SK-N-SH (cell line): ENCODE data around the gene RNF223. TPM values are rescaled to one million over a fixed set of nuclear protein-coding genes. Genes with fewer than 3 reads are reported as not detected.

Experiments
- CTCF ChIA-PET: fragments of 300-600, 350-600 bp; formaldehyde crosslinking; extraction: SDS; loops from one replicate; lab custom pipeline; 2021; lab: Yijun Ruan, JAX
- POLR2A ChIA-PET: fragments of 350-600 bp; sonication (Branson Sonifier 250); formaldehyde crosslinking; extraction: SDS; loops from one replicate; lab custom pipeline; 2020; ENCODE audit warnings: antibody characterized with exemption, inconsistent platforms; lab: Yijun Ruan, JAX
- DNase-seq: peaks from one replicate; pipeline ENCODE4 v3.0.0; 2012
- H2AFZ ChIP-seq: fragments of 200-600 bp; sonication (generic); 2 replicates; pipeline ENCODE4 v1.8.1; 2016; ENCODE audit warnings: antibody characterized with exemption, mild to moderate bottlenecking, low read depth
- H3F3A ChIP-seq: fragments of 200-600 bp; sonication (generic); replicated peaks from 2 replicates; pipeline ENCODE3; 2016; ENCODE audit warnings: antibody characterized with exemption, mild to moderate bottlenecking; ENCODE audit not compliant: insufficient read depth
- H3K27ac ChIP-seq, 2 experiments: fragments of 200-500 bp in 1 of 2; fragments of 200-600 bp in 1 of 2; sonication (Bioruptor generic) in 1 of 2; sonication (generic), shearing (Covaris generic) in 1 of 2; 2 replicates each; pipeline versions ENCODE4 v1.5.1 to v1.6.1; 2014 to 2016; ENCODE audit warnings: low read depth in 2 of 2, inconsistent platforms in 1 of 2, low read length in 1 of 2, mild to moderate bottlenecking in 1 of 2, mixed read lengths in 1 of 2
- H3K27me3 ChIP-seq: fragments of 200-600 bp; sonication (generic), shearing (Covaris generic); 2 replicates; pipeline ENCODE4 v1.6.1; 2016; ENCODE audit warnings: mixed run types; ENCODE audit not compliant: insufficient read depth
- H3K36me3 ChIP-seq, 2 experiments: fragments of 200-500 bp in 1 of 2; fragments of 200-600 bp in 1 of 2; sonication (Bioruptor generic) in 1 of 2; sonication (generic) in 1 of 2; replicated peaks in 1 of 2; 2 replicates each; pipeline versions ENCODE3 to v1.5.1; 2014 to 2016; ENCODE audit warnings: low read length in 1 of 2, mild to moderate bottlenecking in 1 of 2; ENCODE audit not compliant: insufficient read depth in 2 of 2, control insufficient read depth in 1 of 2
- H3K4me1 ChIP-seq, 2 experiments: fragments of 200-500 bp in 1 of 2; fragments of 200-600 bp in 1 of 2; sonication (Bioruptor generic) in 1 of 2; sonication (generic), shearing (Covaris generic) in 1 of 2; 2 replicates each; pipeline versions ENCODE4 v1.5.1 to v1.6.1; 2014 to 2016; ENCODE audit warnings: low read depth in 1 of 2, low read length in 1 of 2, mixed run types in 1 of 2; ENCODE audit not compliant: insufficient read depth in 2 of 2, control insufficient read depth in 1 of 2
- H3K4me2 ChIP-seq: fragments of 200-600 bp; sonication (generic), shearing (Covaris generic); 2 replicates; pipeline ENCODE4 v1.6.1; 2017; ENCODE audit warnings: mixed run types
- H3K4me3 ChIP-seq, 2 experiments: fragments of 200-500 bp in 1 of 2; fragments of 200-600 bp in 1 of 2; sonication (Bioruptor generic) in 1 of 2; sonication (generic), shearing (Covaris generic) in 1 of 2; 2 replicates each; pipeline versions ENCODE4 v1.5.1 to v1.8.1; 2014 to 2016; ENCODE audit warnings: low read depth in 2 of 2, inconsistent platforms in 1 of 2, low read length in 1 of 2, mild to moderate bottlenecking in 1 of 2, mixed read lengths in 1 of 2, moderate library complexity in 1 of 2
- H3K79me2 ChIP-seq: fragments of 200-600 bp; sonication (generic); 2 replicates; pipeline ENCODE4 v1.8.1; 2017; ENCODE audit warnings: mild to moderate bottlenecking; ENCODE audit not compliant: insufficient read depth
- H3K9ac ChIP-seq: fragments of 200-600 bp; sonication (generic); 2 replicates; pipeline ENCODE4 v1.6.1; 2017; ENCODE audit warnings: mixed run types
- H3K9me2 ChIP-seq: fragments of 200-600 bp; sonication (generic); 2 replicates; pipeline ENCODE4 v1.6.1; 2017; ENCODE audit warnings: mixed run types
- H3K9me3 ChIP-seq: fragments of 200-600 bp; sonication (generic); 2 replicates; pipeline ENCODE4 v1.6.1; 2017; ENCODE audit warnings: mixed run types, mild to moderate bottlenecking, moderate library complexity
- H4K20me1 ChIP-seq: fragments of 200-600 bp; sonication (generic); 2 replicates; pipeline ENCODE4 v1.6.1; 2017; ENCODE audit warnings: mild to moderate bottlenecking, mixed run types; ENCODE audit not compliant: insufficient read depth
- FOSL2 ChIP-seq: IDR thresholded peaks from 2 replicates; pipeline ENCODE4 v1.4.0; 2012; ENCODE audit warnings: low read depth, mild to moderate bottlenecking, moderate library complexity, borderline replicate concordance
- GABPA ChIP-seq: IDR thresholded peaks from 2 replicates; pipeline ENCODE4 v1.4.0; 2012; ENCODE audit warnings: low read depth, mild to moderate bottlenecking
- GATA2 ChIP-seq: sonication (generic); formaldehyde crosslinking; IDR thresholded peaks from 2 replicates; pipeline ENCODE4 v1.5.0; 2020; ENCODE audit warnings: mild to moderate bottlenecking, missing genetic modification reagents
- NRF1 ChIP-seq: IDR thresholded peaks from 2 replicates; pipeline ENCODE4 v1.6.1; 2012; ENCODE audit warnings: low read depth, mild to moderate bottlenecking, low read length
- WGBS: methylation state at CpG from one replicate; pipeline ENCODE4 v1.1.6; 2017; ENCODE audit warnings: low lambda C conversion rate; 5-methylcytosine and 5-hydroxymethylcytosine counted together
- polyA plus RNA-seq, 3 experiments: library from polyadenylated mRNA; depleted of rRNA; stranded (reverse); fragments of >200 nt; gene quantifications; 2 replicates each; pipeline ENCODE4 v1.2.3, GENCODE V29; 2012
- TF ChIP-seq, protein P1 (sequence below): IDR thresholded peaks from 2 replicates; pipeline ENCODE4 v1.6.1; 2012; ENCODE audit warnings: mild to moderate bottlenecking, low read depth, low read length, moderate library complexity
- TF ChIP-seq, protein P2 (sequence below): IDR thresholded peaks from 2 replicates; pipeline ENCODE4 v1.4.0; 2012; ENCODE audit warnings: low read depth, borderline replicate concordance
- TF ChIP-seq, protein P3 (sequence below): IDR thresholded peaks from 2 replicates; pipeline ENCODE4 v1.4.0; 2012; ENCODE audit warnings: low read depth

RNF223 gene
- polyA plus RNA-seq, 1 of the 3 experiments (the other 2 are of a cell fraction) = not detected

DNA sequence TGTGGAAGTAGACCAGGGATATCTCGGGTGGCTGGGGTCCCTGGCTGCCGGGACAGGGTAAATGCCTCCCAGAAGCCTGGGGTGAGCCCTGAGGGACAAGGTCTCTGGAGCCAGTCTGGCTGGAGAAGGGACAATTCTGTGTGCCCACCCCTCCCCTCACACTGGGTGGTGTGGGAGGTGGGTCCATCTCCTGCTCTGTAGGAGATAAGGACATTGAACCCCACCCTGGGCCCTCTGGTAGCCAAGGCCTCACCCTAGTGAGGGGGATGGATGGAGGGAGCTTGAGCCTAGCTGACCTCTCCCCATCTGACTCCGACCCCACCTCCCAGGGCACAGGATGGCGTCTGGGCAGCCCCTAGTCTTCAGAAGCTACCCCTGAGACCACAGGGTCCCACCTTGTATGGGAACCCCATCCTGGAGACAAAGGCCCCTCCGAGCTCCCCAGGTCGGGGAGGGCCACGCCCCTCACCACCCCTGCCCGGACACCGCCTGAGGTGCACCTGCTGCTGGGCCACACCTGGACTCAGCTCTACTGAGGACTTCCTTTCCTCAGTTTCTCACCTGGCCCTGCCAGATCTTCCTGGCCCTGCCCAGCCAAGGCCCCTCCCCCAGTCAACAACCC lies 49.8 kb downstream of the RNF223 start (continued):
- TF ChIP-seq, protein P1, sequence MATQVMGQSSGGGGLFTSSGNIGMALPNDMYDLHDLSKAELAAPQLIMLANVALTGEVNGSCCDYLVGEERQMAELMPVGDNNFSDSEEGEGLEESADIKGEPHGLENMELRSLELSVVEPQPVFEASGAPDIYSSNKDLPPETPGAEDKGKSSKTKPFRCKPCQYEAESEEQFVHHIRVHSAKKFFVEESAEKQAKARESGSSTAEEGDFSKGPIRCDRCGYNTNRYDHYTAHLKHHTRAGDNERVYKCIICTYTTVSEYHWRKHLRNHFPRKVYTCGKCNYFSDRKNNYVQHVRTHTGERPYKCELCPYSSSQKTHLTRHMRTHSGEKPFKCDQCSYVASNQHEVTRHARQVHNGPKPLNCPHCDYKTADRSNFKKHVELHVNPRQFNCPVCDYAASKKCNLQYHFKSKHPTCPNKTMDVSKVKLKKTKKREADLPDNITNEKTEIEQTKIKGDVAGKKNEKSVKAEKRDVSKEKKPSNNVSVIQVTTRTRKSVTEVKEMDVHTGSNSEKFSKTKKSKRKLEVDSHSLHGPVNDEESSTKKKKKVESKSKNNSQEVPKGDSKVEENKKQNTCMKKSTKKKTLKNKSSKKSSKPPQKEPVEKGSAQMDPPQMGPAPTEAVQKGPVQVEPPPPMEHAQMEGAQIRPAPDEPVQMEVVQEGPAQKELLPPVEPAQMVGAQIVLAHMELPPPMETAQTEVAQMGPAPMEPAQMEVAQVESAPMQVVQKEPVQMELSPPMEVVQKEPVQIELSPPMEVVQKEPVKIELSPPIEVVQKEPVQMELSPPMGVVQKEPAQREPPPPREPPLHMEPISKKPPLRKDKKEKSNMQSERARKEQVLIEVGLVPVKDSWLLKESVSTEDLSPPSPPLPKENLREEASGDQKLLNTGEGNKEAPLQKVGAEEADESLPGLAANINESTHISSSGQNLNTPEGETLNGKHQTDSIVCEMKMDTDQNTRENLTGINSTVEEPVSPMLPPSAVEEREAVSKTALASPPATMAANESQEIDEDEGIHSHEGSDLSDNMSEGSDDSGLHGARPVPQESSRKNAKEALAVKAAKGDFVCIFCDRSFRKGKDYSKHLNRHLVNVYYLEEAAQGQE = no peak
- TF ChIP-seq NRF1 = no peak
- no peak for TF ChIP-seq FOSL2
- TF ChIP-seq, protein P2, sequence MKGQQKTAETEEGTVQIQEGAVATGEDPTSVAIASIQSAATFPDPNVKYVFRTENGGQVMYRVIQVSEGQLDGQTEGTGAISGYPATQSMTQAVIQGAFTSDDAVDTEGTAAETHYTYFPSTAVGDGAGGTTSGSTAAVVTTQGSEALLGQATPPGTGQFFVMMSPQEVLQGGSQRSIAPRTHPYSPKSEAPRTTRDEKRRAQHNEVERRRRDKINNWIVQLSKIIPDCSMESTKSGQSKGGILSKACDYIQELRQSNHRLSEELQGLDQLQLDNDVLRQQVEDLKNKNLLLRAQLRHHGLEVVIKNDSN = no peak

DNA sequence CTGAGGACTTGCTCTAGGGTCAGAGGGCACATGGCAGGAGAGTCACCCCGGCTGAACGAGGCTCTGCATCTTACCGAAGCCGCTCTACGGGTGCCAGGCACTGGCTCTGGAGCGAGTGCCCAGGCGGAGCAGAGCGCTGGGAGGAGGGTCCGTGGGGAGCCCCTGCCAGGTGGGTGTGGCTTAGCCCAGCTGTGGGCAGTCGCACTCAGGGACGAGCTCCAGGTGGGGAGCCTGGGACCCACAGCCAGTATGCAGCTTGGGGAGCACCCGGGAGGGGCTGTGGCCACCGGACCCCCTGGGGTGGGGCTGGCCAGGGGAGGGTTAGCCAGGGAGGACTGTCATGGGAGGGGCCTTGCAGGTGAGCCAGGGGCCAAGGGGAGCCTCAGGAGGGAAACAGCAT lies 50.4 kb downstream of the RNF223 start:
- Histone ChIP-seq H3K9me3 (no peaks in the 10 kb centered on the region), H3K9me2 (no peaks in the 10 kb centered on the region), H3K27me3 (no peaks in the 10 kb centered on the region), H2AFZ (no peak overlapping the region), H3K36me3 (peaks cover 0 to 10% of the 10 kb centered on the region in 2 experiments), H3F3A (no peaks in the 10 kb centered on the region), H3K4me1 (peaks cover 0 to 10% of the 10 kb centered on the region in 2 experiments; a peak in 1 of 4 replicates), H3K4me2 (no peak overlapping the region), H3K79me2 (no peaks in the 10 kb centered on the region), H3K27ac (no peak overlapping the region), H3K9ac (no peak overlapping the region), H3K4me3 (no peak overlapping the region), H4K20me1 (peaks cover 6% of the 10 kb centered on the region; the same call in 1 of the 2 replicates)
- DNase-seq = no peak
- TF ChIP-seq, protein P3, sequence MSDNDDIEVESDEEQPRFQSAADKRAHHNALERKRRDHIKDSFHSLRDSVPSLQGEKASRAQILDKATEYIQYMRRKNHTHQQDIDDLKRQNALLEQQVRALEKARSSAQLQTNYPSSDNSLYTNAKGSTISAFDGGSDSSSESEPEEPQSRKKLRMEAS = no peak
- TF ChIP-seq GATA2 = no peak
- CTCF ChIA-PET = interaction anchor here (3.1 to 6.0 kb wide), 3 partner anchors 9 to 40 kb away, joined by 17 to 52 read pairs (median 46); no protein-coding TSS in a partner anchor
- WGBS = 86% methylated on average over 9 of the region's 13 CpGs
- POLR2A ChIA-PET = interaction anchor here (0.6 kb wide), 1 partner anchor 41 kb away, joined by 3 read pairs; no protein-coding TSS in a partner anchor

DNA sequence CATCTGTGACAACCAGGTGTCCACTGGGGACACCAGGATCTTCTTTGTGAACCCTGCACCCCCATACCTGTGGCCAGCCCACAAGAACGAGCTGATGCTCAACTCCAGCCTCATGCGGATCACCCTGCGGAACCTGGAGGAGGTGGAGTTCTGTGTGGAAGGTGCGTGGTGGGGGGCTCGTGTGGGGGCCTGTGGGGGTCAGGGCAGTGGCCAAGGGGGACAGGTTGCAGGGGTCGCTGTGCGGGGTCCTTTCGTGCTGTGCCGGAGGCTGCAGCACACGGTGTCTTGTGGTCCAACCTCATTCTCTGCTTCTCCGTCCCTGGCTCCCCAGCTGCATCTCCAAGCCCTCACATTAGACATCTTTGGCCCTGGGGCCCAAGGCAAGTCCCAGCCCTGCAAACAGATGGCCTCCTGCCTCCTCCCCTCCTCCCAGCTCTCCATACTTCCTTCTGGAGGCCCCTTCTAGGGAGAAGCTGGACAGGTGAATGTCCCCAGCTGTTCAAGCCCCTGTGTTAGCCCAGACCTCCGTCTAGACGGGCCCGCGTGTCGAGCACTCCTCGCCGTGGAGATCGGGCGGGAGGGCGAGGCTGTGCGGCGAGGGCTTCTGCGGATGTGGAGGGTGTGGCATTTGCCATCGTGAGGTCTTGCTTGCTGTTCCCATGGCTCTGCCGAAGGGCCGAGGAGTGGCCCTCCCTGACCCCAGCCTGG lies 51.6 kb downstream of the RNF223 start:
- H2AFZ ChIP-seq = no peak overlapping the region
- TF ChIP-seq GABPA = no peak
- H3K36me3 ChIP-seq = peaks cover 0 to 8% of the 10 kb centered on the region in 2 experiments
- peaks cover 6% of the 10 kb centered on the region; the same call in 1 of the 2 replicates for H4K20me1 ChIP-seq
- H3K9me3 ChIP-seq = no peaks in the 10 kb centered on the region
- no peaks in the 10 kb centered on the region for H3K9me2 ChIP-seq
- no peak overlapping the region for H3K9ac ChIP-seq
- H3K4me2 ChIP-seq = no peak overlapping the region
- no peaks in the 10 kb centered on the region for H3F3A ChIP-seq
- H3K79me2 ChIP-seq = no peaks in the 10 kb centered on the region
- no peak for DNase-seq
- WGBS = 84% methylated on average over 6 of the region's 27 CpGs
- ChIA-PET CTCF (interaction anchor here (1.6 to 6.0 kb wide), 4 partner anchors 11 to 269 kb away, joined by 6 to 52 read pairs (median 26); no protein-coding TSS in a partner anchor), POLR2A (no interaction called here)
- no peak overlapping the region for H3K27ac ChIP-seq
- no peaks in the 10 kb centered on the region for H3K27me3 ChIP-seq
- H3K4me3 ChIP-seq = no peak overlapping the region
- H3K4me1 ChIP-seq = peaks cover 0 to 10% of the 10 kb centered on the region in 2 experiments; a peak in 1 of 4 replicates
